GM12891 (cell line): Measurements from ENCODE around the gene ZNF143.
"Not testable (repeated sequence)": the region's sequence is repeated elsewhere in the genome, so short reads cannot be mapped to it uniquely, and the experiment has no call there.

Source experiments
- DNase-seq: peaks from one replicate; pipeline ENCODE4 v3.0.0; 2011; ENCODE audit warnings: low spot score; ENCODE audit not compliant: insufficient read length
- FAIRE-seq: peaks from 2 replicates; lab custom pipeline; 2011; peaks lifted over from hg19 to GRCh38; lab: Jason Lieb, UNC
- PAX5 ChIP-seq: IDR thresholded peaks from 2 replicates; pipeline ENCODE4 v1.6.1; 2011; ENCODE audit warnings: low read length, moderate library complexity, mild to moderate bottlenecking; ENCODE audit not compliant: insufficient read depth, severe bottlenecking
- POLR2A ChIP-seq: IDR thresholded peaks from 2 replicates; pipeline ENCODE4 v1.6.1; 2011; ENCODE audit warnings: low read depth, low read length, control low read depth
- POLR2AphosphoS5 ChIP-seq: IDR thresholded peaks from 2 replicates; pipeline ENCODE4 v1.6.1; 2011; ENCODE audit warnings: low read depth, low read length, control low read depth
- POU2F2 ChIP-seq: IDR thresholded peaks from 2 replicates; pipeline ENCODE4 v1.6.1; 2011; ENCODE audit warnings: low read depth, mild to moderate bottlenecking, control low read depth, low read length, moderate library complexity
- SPI1 ChIP-seq: IDR thresholded peaks from 2 replicates; pipeline ENCODE4 v1.6.1; 2011; ENCODE audit warnings: low read depth, low read length, control low read depth
- TAF1 ChIP-seq: IDR thresholded peaks from 2 replicates; pipeline ENCODE4 v1.6.1; 2011; ENCODE audit warnings: low read depth, low read length, control low read depth

The ZNF143 gene

DNA sequence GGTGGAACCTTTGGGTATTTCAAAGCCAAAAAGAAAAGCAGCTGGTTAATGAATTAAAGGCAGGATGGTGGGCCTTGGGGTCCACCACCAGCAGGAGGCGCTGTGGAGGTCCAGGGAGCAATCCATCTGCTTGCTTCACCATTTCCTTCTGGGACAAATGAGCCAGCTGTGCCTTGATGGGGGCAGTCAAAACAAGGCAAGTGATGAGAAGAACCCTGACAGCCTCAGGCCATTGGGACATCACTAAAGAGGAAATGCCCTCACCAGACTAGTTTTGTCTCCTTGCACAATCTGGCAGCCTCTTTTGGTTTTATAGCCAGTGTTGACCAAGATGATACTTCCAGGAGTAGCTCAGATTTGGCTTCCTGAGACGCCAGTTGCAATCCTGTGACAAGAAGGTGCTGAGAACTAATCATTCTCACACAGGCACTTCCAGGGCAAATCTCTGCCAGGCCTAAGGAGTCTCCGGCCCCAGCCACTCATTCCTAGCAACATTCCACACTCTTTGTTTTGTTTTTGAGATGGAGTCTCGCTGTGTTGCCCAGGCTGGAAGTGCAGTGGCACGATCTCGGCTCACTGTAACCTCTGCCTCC is 74.5 kb downstream of the ZNF143 start:
- TF ChIP-seq POLR2AphosphoS5 (no peak), TAF1 (no peak), SPI1 (no peak), POU2F2 (no peak), PAX5 (no peak), POLR2A (no peak)
- peak; percentile 69 for FAIRE-seq

DNA sequence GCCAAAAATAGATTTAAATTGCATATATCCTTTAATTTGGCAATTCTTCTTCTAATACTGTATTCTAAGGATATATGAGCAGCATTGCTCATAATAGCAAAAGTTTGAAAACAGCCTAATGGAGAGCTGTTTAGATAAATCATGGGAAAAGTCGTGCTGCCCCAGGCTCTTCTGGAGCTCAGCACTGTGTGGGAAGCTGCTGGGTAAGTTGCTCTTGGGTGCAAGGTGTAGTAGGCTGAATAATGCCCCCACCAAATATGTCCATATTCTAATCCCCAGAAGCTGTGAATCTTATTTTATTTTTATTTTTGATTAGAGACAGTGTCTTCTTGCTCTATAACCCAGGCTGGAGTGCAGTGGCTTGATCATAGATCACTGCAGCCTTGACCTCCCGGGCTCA is 77.7 kb downstream of the ZNF143 start:
- DNase-seq, result no peak
- FAIRE-seq, result no peak
- TF ChIP-seq POLR2AphosphoS5 (no peak), POLR2A (no peak), TAF1 (no peak), PAX5 (no peak), POU2F2 (no peak), SPI1 (no peak)

More for the DNA sequence above, 74.5 kb downstream of the ZNF143 start:
- DNase-seq, result no peak

DNA sequence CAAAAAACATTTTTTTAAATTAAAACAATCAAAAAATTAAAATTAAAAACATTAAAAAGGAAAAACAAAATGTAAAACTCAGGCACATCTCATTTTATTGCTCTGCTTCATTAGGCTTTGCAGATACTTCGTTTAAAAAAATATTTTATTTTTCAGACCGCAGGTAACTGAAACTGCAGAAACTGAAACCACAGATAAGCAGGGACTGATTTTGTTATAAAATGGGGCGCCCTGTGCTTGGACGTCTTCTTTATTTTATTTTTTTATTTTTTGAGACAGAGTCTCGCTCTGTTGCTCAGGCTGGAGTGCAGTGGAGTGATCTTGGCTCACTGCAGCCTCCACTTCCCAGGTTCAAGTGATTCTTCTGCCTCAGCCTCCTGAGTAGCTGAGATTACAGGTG is 88.4 kb downstream of the ZNF143 start:
- FAIRE-seq, DNase-seq: not testable (repeated sequence)

DNA sequence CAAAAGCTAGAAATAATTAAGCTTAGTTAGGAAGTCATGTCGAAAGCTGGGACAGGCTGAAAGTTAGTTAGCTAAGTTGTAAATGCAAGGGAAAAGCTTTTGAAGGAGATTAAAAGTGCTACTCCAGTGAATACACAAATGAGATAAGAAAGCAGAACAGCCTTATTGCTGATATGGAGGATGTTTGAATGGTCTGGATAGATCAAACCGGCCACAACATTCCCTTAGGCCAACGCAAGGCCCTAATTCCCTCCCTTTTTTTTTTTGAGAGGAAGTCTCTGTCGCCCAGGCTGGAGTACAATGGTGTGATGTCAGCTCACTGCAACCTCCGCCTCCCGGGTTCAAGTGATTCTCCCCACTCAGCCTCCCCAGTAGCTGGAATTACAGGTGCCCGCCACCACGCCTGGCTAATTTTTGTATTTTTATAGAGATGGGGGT is 89.4 kb downstream of the ZNF143 start:
- FAIRE-seq (peak; percentile 40), DNase-seq (no peak)
- TF ChIP-seq PAX5 (no peak), SPI1 (no peak), POLR2A (no peak), POU2F2 (no peak), POLR2AphosphoS5 (no peak), TAF1 (no peak)

DNA sequence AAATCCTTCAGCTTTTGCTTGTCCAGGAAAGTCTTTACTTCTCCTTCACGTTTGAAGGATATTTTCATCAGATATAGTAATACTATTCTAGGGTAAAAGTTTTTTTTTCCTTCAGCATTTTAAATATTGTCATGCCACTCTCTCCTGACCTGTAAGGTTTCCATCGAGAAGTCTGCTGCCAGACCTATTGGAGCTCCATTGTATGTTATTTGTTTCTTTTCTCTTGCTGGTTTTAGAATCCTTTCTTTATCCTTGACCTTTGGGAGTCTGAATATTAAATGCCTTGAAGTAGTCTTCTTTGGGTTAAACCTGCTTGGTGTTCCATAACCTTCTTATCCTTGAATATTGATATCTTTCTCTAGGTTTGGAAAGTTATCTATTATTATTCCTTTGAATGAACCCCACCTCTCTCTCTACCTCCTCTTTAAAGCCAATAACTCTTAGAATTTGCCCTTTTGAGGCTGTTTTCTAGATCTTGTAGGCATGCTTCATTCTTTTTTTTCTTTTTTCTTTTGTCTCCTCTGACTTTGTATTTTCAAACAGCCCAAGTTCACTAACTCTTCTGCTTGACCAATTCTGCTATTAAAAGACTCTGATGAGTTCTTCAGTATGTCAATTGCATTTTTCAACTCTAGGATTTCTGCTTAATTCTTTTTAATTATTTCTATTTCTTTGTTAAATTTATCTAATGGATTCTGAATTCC is 100.6 kb downstream of the ZNF143 start:
- TF ChIP-seq POLR2AphosphoS5, result no peak
- TF ChIP-seq POLR2A, result no peak
- TF ChIP-seq SPI1, result no peak
- TF ChIP-seq PAX5, result no peak
- no peak for TF ChIP-seq TAF1
- no peak for TF ChIP-seq POU2F2
- FAIRE-seq, result no peak
- DNase-seq, result no peak

DNA sequence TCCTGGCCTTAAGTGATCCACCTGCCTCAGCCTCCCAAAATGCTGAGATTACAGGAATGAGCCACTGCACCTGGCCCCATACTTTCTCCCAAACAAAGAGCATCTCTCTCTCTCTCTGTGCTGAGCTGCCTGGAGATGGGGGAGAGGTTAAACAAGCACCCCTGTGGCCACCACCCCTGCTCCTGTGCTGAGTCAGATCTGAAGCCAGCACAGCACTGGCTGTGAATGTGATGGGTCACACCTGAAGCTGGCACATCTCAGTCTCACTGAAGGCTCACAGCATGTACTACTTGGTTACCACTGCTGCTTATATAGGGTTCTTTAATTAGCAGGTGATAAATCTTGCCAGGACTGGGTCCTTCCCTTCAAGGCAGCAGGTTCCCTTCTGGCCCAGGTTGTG is 101.9 kb downstream of the ZNF143 start:
- FAIRE-seq (peak; percentile 55), DNase-seq (no peak)
- TF ChIP-seq POLR2A (no peak), TAF1 (no peak), POU2F2 (no peak), SPI1 (no peak), POLR2AphosphoS5 (no peak), PAX5 (no peak)

DNA sequence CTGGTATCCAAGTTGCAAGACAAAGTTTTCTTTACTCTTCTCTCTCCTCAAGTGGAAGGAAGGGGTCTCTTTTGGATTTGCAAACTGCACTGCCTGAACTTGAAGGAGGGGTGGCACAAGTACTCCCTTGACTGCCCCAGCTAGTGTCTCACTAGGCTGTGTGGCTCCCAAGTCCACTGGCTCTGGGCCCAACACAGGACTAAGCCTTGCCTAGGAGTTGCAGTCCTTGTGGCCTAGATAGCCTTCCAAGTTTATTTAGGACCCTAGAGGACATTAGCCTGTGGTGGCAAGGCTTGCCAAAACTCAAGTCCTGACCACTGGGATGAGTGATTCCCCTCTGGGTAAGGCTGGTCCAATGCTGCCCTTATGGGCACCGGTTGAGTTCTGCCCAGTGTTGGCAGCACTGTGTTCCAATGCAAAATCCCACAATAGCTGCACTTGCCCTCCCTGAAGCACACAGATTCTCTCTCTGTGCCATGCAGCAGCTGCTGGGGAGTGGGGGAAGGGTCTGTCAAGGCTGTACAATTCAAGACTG is 102.5 kb downstream of the ZNF143 start:
- DNase-seq (no peak), FAIRE-seq (no peak)
- TF ChIP-seq POLR2AphosphoS5 (no peak), POLR2A (no peak), POU2F2 (no peak), TAF1 (no peak), PAX5 (no peak), SPI1 (no peak)

DNA sequence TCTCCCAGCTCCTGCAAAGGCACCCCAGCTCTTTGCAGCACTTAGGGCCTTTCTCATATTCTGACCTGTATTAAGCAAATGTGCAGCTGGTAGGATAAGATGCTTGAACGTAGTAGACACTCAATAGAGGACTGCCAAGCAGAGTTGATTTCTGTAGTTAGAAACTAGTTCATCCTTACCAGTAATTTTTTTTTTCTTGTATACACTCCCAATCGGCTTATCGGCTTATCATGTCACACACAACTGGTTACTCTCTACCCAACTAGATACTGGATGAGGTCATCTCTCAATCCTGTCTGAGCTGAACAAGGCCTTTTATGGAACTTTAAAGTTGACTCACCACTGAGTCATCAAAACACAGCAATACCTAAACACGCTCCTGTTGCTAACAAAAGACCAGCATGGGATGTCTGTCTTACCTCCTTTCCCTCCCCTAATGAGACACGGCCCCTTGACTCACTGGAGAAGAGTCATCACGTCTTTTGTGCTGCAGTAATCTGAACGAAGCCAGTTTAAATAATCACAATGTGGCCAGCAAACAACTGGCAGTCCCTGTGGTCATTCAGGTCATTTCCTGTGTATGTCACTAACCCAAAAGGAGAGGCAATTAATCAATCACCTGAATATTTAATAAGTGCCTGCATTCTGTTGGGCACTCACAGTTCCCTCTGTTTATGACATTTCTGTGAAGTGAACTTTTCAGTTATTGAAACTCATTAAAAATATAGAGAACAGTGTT is 105.2 kb downstream of the ZNF143 start:
- FAIRE-seq, result peak; percentile 83

DNA sequence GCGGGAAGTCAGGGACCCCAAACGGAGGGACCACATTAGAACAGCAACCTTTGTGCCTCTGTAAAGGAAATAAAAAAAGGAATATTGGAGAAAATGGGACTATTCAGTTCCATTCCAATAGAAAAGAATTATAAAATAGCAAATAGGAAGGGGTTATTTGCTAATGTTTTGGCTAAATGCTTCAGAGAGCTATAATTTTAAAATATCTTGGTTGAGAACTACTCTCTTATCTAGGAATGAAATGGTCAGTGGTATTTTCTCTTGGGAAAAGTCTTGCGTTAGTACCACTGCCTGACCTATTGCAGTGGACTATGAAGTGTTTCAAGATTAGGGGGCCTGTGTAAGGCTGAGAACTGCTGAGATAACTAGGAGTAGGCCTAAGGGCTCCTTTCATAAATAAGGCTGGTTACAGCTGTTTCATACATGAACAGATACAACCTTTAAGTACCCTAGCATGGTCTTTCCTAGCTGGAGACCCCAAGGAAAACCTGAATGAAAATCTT is 105.8 kb downstream of the ZNF143 start:
- DNase-seq, result no peak
- no peak for FAIRE-seq
- TF ChIP-seq POLR2AphosphoS5 (no peak), SPI1 (no peak), TAF1 (no peak), POU2F2 (no peak), POLR2A (no peak), PAX5 (no peak)

More for the DNA sequence above, 105.2 kb downstream of the ZNF143 start:
- TF ChIP-seq POLR2A (peak; percentile 52), PAX5 (no peak), SPI1 (no peak), TAF1 (no peak), POU2F2 (0 out of 2 replicates have a peak, but pooled peaks have one; percentile 42), POLR2AphosphoS5 (no peak)
- DNase-seq, result peak; percentile 32

DNA sequence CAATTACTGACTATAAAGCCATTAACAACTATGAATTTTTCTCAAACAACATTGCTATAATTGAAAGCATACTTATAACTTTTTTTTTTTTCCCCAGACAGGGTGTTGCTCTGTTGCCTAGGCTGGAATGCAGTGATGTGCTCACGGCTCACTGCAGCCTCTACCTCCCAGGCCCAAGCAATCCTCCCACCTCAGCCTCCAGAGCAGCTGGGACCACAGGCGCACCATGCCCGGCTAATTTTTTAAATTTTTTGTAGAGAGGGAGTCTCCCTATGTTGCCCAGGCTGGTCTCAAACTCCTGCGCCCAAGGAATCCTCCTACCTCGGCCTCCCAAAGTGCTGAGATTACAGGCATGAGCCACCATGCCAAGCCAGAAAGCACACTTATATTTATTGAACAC is 106.6 kb downstream of the ZNF143 start:
- TF ChIP-seq POU2F2, result no peak
- DNase-seq, result no peak
- no peak for FAIRE-seq
